ENCODE data around the gene EXO1.

Gene EXO1

DNA sequence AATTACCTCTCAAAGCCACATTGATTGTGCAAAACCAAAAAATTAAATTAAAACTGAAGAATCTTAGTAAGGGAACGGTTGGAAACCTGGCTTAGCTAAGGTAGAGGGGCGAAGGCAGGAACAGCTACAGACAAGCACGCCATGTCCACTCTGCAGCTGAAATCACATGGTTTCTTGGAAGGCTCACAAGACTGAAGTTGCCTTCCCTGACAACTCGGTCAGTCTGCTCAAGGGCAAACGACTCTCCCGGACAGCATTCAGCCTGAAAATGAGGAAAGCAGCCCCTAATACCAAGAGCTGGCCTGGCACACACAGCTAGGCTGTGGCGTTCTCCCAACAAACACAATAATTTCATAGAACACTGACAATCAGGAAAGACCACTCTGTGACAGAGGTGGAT lies 86.9 kb downstream of the EXO1 start:
- H3K4me1 ChIP-seq (ENCODE audit: insufficient read depth, poor library complexity, severe bottlenecking) = no peaks in the 10 kb centered on the region
- ATAC-seq (ENCODE audit: low read depth) (no peak), DNase-seq (ENCODE audit: low spot score) (no peak)
- H3K36me3 ChIP-seq (ENCODE audit: low read depth) = no peaks in the 10 kb centered on the region
- H3K27me3 ChIP-seq (ENCODE audit: insufficient read depth, poor library complexity, severe bottlenecking) = no peaks in the 10 kb centered on the region
- H3K9me3 ChIP-seq (ENCODE audit: severe bottlenecking) = no peaks in the 10 kb centered on the region
- no peak overlapping the region for H3K4me3 ChIP-seq (ENCODE audit: severe bottlenecking)
- no peak overlapping the region for H3K27ac ChIP-seq (ENCODE audit: poor library complexity, severe bottlenecking)
- TF ChIP-seq, protein P1, sequence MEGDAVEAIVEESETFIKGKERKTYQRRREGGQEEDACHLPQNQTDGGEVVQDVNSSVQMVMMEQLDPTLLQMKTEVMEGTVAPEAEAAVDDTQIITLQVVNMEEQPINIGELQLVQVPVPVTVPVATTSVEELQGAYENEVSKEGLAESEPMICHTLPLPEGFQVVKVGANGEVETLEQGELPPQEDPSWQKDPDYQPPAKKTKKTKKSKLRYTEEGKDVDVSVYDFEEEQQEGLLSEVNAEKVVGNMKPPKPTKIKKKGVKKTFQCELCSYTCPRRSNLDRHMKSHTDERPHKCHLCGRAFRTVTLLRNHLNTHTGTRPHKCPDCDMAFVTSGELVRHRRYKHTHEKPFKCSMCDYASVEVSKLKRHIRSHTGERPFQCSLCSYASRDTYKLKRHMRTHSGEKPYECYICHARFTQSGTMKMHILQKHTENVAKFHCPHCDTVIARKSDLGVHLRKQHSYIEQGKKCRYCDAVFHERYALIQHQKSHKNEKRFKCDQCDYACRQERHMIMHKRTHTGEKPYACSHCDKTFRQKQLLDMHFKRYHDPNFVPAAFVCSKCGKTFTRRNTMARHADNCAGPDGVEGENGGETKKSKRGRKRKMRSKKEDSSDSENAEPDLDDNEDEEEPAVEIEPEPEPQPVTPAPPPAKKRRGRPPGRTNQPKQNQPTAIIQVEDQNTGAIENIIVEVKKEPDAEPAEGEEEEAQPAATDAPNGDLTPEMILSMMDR (IDR thresholded peaks at IDR 0.05; ENCODE audit: poor library complexity, severe bottlenecking) = no peak

Measured in RWPE2 (cell line).